ENCODE measurements around the gene BIRC6. TPM values are rescaled to one million over a fixed set of nuclear protein-coding genes. Genes with fewer than 3 reads are reported as not detected.
"Not testable (repeated sequence)": the region's sequence is repeated elsewhere in the genome, so short reads cannot be mapped to it uniquely, and the experiment has no call there.

Gene BIRC6
- total RNA-seq, 1 donor, result 133 TPM

DNA sequence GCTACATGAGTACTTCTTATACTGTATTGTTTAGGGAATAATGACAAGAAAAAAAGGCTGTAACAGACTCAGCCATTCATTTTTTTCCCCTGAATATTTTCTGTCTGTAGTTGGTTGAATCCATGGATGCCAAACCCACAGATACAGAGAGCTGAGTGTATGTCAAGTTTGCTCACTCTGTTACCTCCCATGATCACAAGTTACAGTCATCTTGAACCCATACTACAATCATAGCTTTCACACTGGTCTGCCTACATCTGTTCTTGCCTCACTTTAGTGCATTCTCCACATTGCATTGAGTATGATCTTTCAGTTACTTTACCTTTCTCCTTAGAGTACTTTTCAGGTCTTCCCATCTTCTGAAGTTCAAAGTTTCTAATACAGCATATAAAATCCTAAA, 94.0 kb downstream of the BIRC6 start:
- no peak for DNase-seq (ENCODE audit: low read depth)
- TF ChIP-seq, protein P1, sequence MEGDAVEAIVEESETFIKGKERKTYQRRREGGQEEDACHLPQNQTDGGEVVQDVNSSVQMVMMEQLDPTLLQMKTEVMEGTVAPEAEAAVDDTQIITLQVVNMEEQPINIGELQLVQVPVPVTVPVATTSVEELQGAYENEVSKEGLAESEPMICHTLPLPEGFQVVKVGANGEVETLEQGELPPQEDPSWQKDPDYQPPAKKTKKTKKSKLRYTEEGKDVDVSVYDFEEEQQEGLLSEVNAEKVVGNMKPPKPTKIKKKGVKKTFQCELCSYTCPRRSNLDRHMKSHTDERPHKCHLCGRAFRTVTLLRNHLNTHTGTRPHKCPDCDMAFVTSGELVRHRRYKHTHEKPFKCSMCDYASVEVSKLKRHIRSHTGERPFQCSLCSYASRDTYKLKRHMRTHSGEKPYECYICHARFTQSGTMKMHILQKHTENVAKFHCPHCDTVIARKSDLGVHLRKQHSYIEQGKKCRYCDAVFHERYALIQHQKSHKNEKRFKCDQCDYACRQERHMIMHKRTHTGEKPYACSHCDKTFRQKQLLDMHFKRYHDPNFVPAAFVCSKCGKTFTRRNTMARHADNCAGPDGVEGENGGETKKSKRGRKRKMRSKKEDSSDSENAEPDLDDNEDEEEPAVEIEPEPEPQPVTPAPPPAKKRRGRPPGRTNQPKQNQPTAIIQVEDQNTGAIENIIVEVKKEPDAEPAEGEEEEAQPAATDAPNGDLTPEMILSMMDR (IDR thresholded peaks at IDR 0.05; ENCODE audit: insufficient read depth, low read length), result no peak
- H3K4me3 ChIP-seq (ENCODE audit: low read depth, low read length), result no peak overlapping the region

DNA sequence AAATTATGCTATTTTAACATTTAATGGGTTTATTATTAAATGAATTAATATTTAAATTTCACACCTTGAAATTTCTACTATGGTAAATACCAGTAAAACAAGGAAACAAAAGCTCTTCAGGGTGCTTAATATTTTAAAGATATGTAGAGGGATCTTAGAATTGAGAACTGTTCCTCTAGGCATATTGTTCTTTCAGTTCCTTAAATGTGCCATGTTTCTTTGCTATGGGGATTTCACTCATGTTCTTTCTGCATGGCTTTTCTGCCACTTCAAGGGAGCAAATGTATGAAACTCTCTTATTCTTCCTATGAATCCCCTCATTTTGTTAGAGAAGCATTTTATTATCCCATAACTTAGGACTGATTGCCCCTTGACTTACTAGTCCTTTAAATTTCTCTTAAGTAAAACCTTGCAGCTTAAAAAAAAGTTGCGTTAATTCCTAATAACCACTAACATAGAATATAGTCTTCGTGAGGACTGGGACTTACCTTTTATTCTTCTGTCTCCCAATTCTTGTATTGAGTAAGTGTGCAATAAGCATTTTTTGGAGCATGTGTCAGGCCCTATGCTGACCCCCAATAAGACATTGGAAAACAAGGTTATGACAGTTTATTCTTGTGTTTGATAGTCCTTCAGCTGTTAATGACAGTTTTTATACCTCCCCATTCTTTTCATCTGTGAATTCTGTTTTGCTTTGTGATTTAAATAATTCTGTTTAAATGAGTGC, 95.7 kb downstream of the BIRC6 start:
- no peak overlapping the region for H3K4me3 ChIP-seq (ENCODE audit: low read depth, low read length)
- DNase-seq (ENCODE audit: low read depth), result no peak
- TF ChIP-seq, protein P1 (IDR thresholded peaks at IDR 0.05; ENCODE audit: insufficient read depth, low read length), result no peak

DNA sequence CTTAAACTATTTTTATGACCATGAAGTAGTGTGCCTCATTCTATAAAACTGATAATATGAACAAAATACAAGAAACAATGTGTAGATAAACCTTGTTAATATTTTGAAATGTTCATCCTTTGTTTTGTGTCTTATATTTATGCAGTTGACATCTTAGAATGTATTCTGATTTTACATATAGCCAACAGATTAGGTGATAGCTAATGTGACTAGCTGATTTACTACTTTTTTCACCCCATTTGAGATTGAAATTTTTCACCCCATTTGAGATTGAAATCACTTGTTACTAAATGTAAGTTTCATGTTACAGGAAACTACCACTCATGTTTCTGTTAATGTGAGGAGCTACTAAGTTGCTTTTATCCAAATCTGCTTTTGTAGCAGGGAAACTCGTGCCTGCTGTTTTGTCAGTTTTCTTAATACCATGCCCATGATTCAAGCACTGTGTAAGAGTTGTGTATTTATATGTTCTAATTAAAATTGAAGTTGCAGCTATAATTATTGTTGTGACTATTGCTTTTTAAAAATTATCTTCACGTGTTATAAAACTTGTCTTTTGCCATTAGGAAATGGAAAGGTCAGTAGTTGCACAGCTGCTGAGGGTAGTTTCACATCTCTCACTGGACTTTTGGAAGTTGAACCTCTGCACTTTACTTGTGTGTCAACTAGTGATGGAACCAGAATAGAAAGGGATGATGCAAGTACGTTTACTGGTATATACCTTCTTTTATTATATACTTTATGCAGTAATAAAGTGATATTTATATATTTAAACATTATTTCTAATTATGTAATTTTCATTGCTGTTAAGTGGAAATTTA, 96.6 kb downstream of the BIRC6 start:
- TF ChIP-seq, protein P1 (IDR thresholded peaks at IDR 0.05; ENCODE audit: insufficient read depth, low read length), result no peak
- no peak overlapping the region for H3K4me3 ChIP-seq (ENCODE audit: low read depth, low read length)
- no peak for DNase-seq (ENCODE audit: low read depth)

GRCh38 chr2:32455816-32456215, 99.0 kb downstream of the BIRC6 start:
- no peak overlapping the region for H3K4me3 ChIP-seq (ENCODE audit: low read depth, low read length)
- TF ChIP-seq, protein P1 (IDR thresholded peaks at IDR 0.05; ENCODE audit: insufficient read depth, low read length), result no peak
- DNase-seq (ENCODE audit: low read depth), result no peak

GRCh38 chr2:32456808-32457207, 100.0 kb downstream of the BIRC6 start:
- TF ChIP-seq, protein P1 (IDR thresholded peaks at IDR 0.05; ENCODE audit: insufficient read depth, low read length), result no peak
- no peak for DNase-seq (ENCODE audit: low read depth)
- no peak overlapping the region for H3K4me3 ChIP-seq (ENCODE audit: low read depth, low read length)

DNA sequence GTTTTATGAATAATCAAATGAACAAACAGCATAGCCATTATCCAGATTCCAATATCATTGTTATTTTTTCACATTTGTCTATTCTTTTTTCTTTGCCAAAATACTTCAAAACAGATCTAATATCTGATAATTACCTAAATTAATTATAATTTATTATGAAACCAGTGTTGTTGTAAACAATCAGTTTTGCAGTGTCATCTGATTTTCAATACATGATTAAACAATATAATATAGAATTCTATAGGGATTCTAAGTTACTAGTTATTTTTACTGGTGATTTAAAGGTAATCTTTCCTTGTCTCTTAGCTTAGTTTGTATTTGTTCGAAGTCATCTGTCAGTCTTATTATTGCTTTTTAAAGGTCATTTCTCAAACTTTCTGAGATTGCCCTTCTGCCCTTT, 101.0 kb downstream of the BIRC6 start:
- no peak overlapping the region for H3K4me3 ChIP-seq (ENCODE audit: low read depth, low read length)
- DNase-seq (ENCODE audit: low read depth), result no peak
- TF ChIP-seq, protein P1 (IDR thresholded peaks at IDR 0.05; ENCODE audit: insufficient read depth, low read length), result no peak

- DNase-seq (ENCODE audit: low read depth); H3K4me3 ChIP-seq (ENCODE audit: low read depth, low read length): not testable (repeated sequence)
Measured at GRCh38 chr2:32460861-32461260, 104.0 kb downstream of the BIRC6 start.
